ENCODE data around the gene SYT9.
A peak's percentile ranks its signal among the peaks of the same experiment; 100 is the strongest.
"Not testable (repeated sequence)": the region's sequence is repeated elsewhere in the genome, so short reads cannot be mapped to it uniquely, and the experiment has no call there.

Gene SYT9

GRCh38 chr11:7514099-7514591 lies 262.4 kb downstream of the SYT9 start:
- Histone ChIP-seq H3K27ac (ENCODE audit: low read length) (peak overlapping the region; percentile 94), H3K9me3 (ENCODE audit: insufficient read depth, low read length) (no peaks in the 10 kb centered on the region), H3K36me3 (replicated peaks; ENCODE audit: low read depth, low read length) (peaks cover 7% of the 10 kb centered on the region), H3K27me3 (ENCODE audit: low read depth, low read length) (no peaks in the 10 kb centered on the region), H4K20me1 (ENCODE audit: insufficient read depth, low read length) (peaks cover 14% of the 10 kb centered on the region), H3K79me2 (ENCODE audit: low read length) (peaks cover 54% of the 10 kb centered on the region), H2AFZ (ENCODE audit: low read depth, low read length) (no peak overlapping the region), H3K9ac (ENCODE audit: low read length) (peak overlapping the region; percentile 97), H3K4me3 (ENCODE audit: low read length) (peak overlapping the region; percentile 94), H3K4me1 (ENCODE audit: low read length) (peaks cover 58% of the 10 kb centered on the region), H3K4me2 (ENCODE audit: low read length) (peak overlapping the region; percentile 95)
- TF ChIP-seq EZH2phosphoT487 (IDR thresholded peaks at IDR 0.05; ENCODE audit: low read depth) (no peak), CTCF (IDR thresholded peaks at IDR 0.05; ENCODE audit: low read depth, low read length) (0 out of 2 replicates have a peak, but pooled peaks have one; percentile 4)

- peak overlapping the region; percentile 95 for H3K4me2 ChIP-seq (ENCODE audit: low read length)
- H3K79me2 ChIP-seq (ENCODE audit: low read length) = peaks cover 64% of the 10 kb centered on the region
- no peak overlapping the region for H3K27ac ChIP-seq (ENCODE audit: low read length)
- H3K9ac ChIP-seq (ENCODE audit: low read length) = peak overlapping the region; percentile 97
- H2AFZ ChIP-seq (ENCODE audit: low read depth, low read length) = no peak overlapping the region
- H3K9me3 ChIP-seq (ENCODE audit: insufficient read depth, low read length) = no peaks in the 10 kb centered on the region
- peaks cover 67% of the 10 kb centered on the region for H3K4me1 ChIP-seq (ENCODE audit: low read length)
- peaks cover 14% of the 10 kb centered on the region for H4K20me1 ChIP-seq (ENCODE audit: insufficient read depth, low read length)
- H3K36me3 ChIP-seq (replicated peaks; ENCODE audit: low read depth, low read length) = peaks cover 7% of the 10 kb centered on the region
- no peak for TF ChIP-seq EZH2phosphoT487 (IDR thresholded peaks at IDR 0.05; ENCODE audit: low read depth)
- TF ChIP-seq CTCF (IDR thresholded peaks at IDR 0.05; ENCODE audit: low read depth, low read length) = no peak
- peak overlapping the region; percentile 94 for H3K4me3 ChIP-seq (ENCODE audit: low read length)
- no peaks in the 10 kb centered on the region for H3K27me3 ChIP-seq (ENCODE audit: low read depth, low read length)
These were observed 263.8 kb downstream of the SYT9 start for GRCh38 chr11:7515447-7515886.

DNA sequence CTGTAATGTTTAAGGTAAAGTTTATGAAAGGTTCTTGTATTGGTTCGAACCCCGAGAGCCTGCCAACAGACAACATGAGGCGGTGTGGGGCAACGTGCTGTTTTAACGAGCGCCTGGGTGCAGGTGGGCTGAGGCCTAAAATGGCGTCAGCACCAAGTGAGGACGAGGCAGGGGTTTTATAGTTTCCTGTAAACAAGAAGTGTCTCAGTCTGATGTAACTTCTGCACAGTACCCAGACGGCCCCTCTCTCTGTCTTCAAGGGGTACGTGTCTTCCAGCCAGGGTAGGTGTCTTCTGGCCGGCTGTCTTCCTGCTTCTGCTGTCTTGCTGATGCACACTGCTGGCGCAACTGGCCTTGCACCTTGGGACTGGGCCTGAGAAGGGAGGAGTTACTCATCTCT lies 264.8 kb downstream of the SYT9 start:
- no peaks in the 10 kb centered on the region for H3K9me3 ChIP-seq (ENCODE audit: insufficient read depth, low read length)
- H3K79me2 ChIP-seq (ENCODE audit: low read length) = peaks cover 69% of the 10 kb centered on the region
- H3K27me3 ChIP-seq (ENCODE audit: low read depth, low read length) = no peaks in the 10 kb centered on the region
- H3K4me3 ChIP-seq (ENCODE audit: low read length) = peak overlapping the region; percentile 94
- no peak overlapping the region for H2AFZ ChIP-seq (ENCODE audit: low read depth, low read length)
- TF ChIP-seq EZH2phosphoT487 (IDR thresholded peaks at IDR 0.05; ENCODE audit: low read depth) (no peak), CTCF (IDR thresholded peaks at IDR 0.05; ENCODE audit: low read depth, low read length) (no peak)
- peaks cover 16% of the 10 kb centered on the region for H4K20me1 ChIP-seq (ENCODE audit: insufficient read depth, low read length)
- H3K4me2 ChIP-seq (ENCODE audit: low read length) = peak overlapping the region; percentile 95
- peaks cover 7% of the 10 kb centered on the region for H3K36me3 ChIP-seq (replicated peaks; ENCODE audit: low read depth, low read length)
- peaks cover 68% of the 10 kb centered on the region for H3K4me1 ChIP-seq (ENCODE audit: low read length)
- no peak overlapping the region; the same call in 1 of the 2 replicates for H3K9ac ChIP-seq (ENCODE audit: low read length)
- H3K27ac ChIP-seq (ENCODE audit: low read length) = peak overlapping the region; percentile 11

- H3K27me3 ChIP-seq (ENCODE audit: low read depth, low read length); H3K27ac ChIP-seq (ENCODE audit: low read length); H3K9me3 ChIP-seq (ENCODE audit: insufficient read depth, low read length); H2AFZ ChIP-seq (ENCODE audit: low read depth, low read length): not testable (repeated sequence)
- Histone ChIP-seq H3K36me3 (replicated peaks; ENCODE audit: low read depth, low read length) (peaks cover 15% of the 10 kb centered on the region), H4K20me1 (ENCODE audit: insufficient read depth, low read length) (peaks cover 22% of the 10 kb centered on the region), H3K4me1 (ENCODE audit: low read length) (peaks cover 70% of the 10 kb centered on the region), H3K4me2 (ENCODE audit: low read length) (peak overlapping the region; percentile 95), H3K9ac (ENCODE audit: low read length) (peak overlapping the region; percentile 92; the same call in 1 of the 2 replicates), H3K79me2 (ENCODE audit: low read length) (peaks cover 82% of the 10 kb centered on the region), H3K4me3 (ENCODE audit: low read length) (peak overlapping the region; percentile 78)
These were observed 266.0 kb downstream of the SYT9 start for GRCh38 chr11:7517743-7518142.
